Gastroesophageal sphincter (tissue), 3 donors: ENCODE measurements around the gene MACF1.
"Not testable (repeated sequence)": the region's sequence is repeated elsewhere in the genome, so short reads cannot be mapped to it uniquely, and the experiment has no call there.

Source experiments
- CTCF ChIP-seq, 4 experiments: fragments of 200-600 bp in 2 of 4; fragments of 450-650 bp in 2 of 4; sonication (generic) in 1 of 4; IDR thresholded peaks; one replicate each; pipeline ENCODE4 v1.5.1; 2017 to 2019; ENCODE audit warnings: antibody characterized with exemption in 4 of 4, mild to moderate bottlenecking in 2 of 4, moderate library complexity in 2 of 4
- EP300 ChIP-seq: sonication (generic); formaldehyde crosslinking; IDR thresholded peaks from one replicate; pipeline ENCODE4 v1.6.1; 2017; ENCODE audit warnings: antibody characterized with exemption, mild to moderate bottlenecking
- POLR2A ChIP-seq, 2 donors: fragments of 450-650 bp; IDR thresholded peaks; one replicate each; pipeline ENCODE4 v1.6.1; 2017; ENCODE audit warnings: antibody characterized with exemption in 2 of 2, mild to moderate bottlenecking in 2 of 2, moderate library complexity in 1 of 2
- POLR2AphosphoS5 ChIP-seq: sonication (generic); formaldehyde crosslinking; IDR thresholded peaks from one replicate; pipeline ENCODE4 v1.6.1; 2017; ENCODE audit warnings: antibody characterized with exemption

DNA sequence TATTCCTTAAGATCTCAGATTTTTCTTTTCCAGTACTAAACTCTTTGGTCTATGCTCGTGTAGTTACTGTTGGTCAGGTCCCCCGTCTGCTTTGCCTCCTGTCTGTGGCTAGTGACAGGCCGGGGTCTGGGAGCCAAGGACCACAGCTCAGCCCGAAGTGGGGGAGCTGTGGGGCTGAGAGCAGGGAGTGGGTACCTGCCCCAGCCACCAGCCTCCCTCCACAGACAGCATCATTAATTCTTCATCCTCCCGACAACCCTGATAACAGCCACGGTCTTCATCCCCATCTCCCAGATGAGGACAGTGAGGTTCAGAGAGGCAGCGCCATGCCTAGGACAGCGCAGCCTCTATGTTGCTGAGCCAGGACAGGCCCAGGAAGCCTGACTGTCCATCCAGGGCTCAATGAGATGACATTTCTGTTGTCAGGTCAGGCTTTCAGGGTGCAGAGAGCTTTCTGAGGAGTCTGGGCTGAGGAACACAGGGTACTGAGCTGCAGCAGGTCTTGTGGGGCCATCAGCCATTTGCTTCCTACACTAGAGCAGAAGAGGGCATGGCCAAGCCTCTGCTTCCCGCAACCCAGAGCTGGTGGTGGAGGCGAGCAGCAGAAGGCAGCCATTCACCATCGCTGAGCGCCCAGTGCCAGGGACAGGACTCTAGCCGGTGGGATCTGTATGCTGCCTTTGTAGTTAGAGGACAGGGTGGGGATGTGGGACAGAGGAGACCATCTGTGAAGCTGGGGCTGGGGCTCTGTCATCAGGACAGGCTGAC, 288.7 kb downstream of the MACF1 start:
- TF ChIP-seq CTCF (IDR thresholded peaks at IDR 0.05); EP300; POLR2A (IDR thresholded peaks at IDR 0.05); POLR2AphosphoS5: not testable (repeated sequence)
